Endothelial cell of umbilical vein (primary cell): ENCODE measurements around the gene ATP13A3.

Source experiments
- EZH2 ChIP-seq: IDR thresholded peaks from 2 replicates; pipeline ENCODE4 v1.6.1; 2012; ENCODE audit warnings: borderline replicate concordance, low read depth, mild to moderate bottlenecking, moderate library complexity, low read length, inconsistent platforms; ENCODE audit not compliant: severe bottlenecking
- FOS ChIP-seq: IDR thresholded peaks from 2 replicates; pipeline ENCODE4 v1.6.1; 2011; ENCODE audit warnings: mild to moderate bottlenecking, low read length, moderate library complexity, borderline replicate concordance; ENCODE audit not compliant: insufficient read depth
- GATA2 ChIP-seq: IDR thresholded peaks from 2 replicates; pipeline ENCODE4 v1.7.0; 2011; ENCODE audit warnings: low read depth, mild to moderate bottlenecking, moderate library complexity, mixed read lengths, low read length; ENCODE audit not compliant: insufficient read length, insufficient read depth
- JUN ChIP-seq: IDR thresholded peaks from 2 replicates; pipeline ENCODE4 v1.6.1; 2011; ENCODE audit warnings: borderline replicate concordance, low read depth; ENCODE audit not compliant: insufficient read length, insufficient read depth
- MYC ChIP-seq: IDR thresholded peaks from one replicate; pipeline ENCODE4 v1.6.1; 2011; ENCODE audit warnings: mild to moderate bottlenecking, low read depth, low read length
- POLR2A ChIP-seq: IDR thresholded peaks from 2 replicates; pipeline ENCODE4 v1.6.1; 2012; ENCODE audit warnings: low read depth, mild to moderate bottlenecking, control low read depth, low read length
- POLR2AphosphoS5 ChIP-seq: IDR thresholded peaks from 2 replicates; pipeline ENCODE4 v1.6.1; 2012; ENCODE audit warnings: low read depth, mild to moderate bottlenecking, control low read depth, low read length, moderate library complexity; ENCODE audit not compliant: insufficient read depth
- TF ChIP-seq, protein P1 (sequence below), 2 donors: IDR thresholded peaks; 1 replicate in 1 of 2; 2 replicates in 1 of 2; pipeline ENCODE4 v1.5.1; 2011; ENCODE audit warnings: low read length in 2 of 2, mild to moderate bottlenecking in 2 of 2, moderate library complexity in 2 of 2, control low read depth in 1 of 2, inconsistent platforms in 1 of 2, low read depth in 1 of 2; ENCODE audit not compliant: insufficient read depth in 1 of 2; ENCODE audit errors: extremely low read depth in 1 of 2
- TF ChIP-seq, protein P2 (sequence below): IDR thresholded peaks from 2 replicates; pipeline ENCODE4 v1.6.1; 2011; ENCODE audit not compliant: insufficient read depth, insufficient read length

DNA sequence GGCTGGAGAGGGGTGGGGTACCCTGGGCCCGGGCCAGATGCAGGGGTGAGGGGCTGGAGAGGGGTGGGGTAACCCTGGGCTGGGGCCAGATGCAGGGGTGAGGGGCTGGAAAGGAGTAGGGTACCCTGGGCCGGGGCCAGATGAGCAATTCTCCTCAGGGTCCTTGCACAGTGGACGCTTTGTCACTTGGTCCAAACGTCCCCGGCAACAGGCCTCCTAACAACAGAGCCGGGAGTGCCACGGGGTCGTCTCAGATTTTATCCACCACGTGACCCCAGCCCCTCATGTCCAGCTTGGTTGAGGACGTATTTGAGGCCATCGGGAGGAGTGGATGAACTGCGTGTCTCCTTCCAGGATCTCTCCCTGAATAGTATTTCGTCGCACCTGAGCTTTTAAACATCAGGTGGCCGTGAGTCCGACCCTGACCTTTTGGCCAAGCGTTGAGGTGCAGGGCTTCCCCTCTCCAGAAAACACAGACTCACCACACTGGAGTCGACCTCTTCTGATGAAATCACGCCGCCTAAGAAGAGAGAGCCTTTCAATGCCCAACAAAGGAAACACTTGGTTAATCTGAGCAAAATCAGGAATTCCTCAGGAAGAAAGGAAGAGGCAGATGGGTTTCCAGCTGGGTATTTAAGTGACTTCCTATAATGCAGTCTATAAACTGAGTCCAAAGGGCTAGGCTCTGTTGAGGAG, 104.5 kb downstream of the ATP13A3 start:
- TF ChIP-seq POLR2A (no peak), FOS (no peak), POLR2AphosphoS5 (no peak), EZH2 (no peak), JUN (no peak), MYC (no peak), GATA2 (no peak)
- TF ChIP-seq, protein P1, sequence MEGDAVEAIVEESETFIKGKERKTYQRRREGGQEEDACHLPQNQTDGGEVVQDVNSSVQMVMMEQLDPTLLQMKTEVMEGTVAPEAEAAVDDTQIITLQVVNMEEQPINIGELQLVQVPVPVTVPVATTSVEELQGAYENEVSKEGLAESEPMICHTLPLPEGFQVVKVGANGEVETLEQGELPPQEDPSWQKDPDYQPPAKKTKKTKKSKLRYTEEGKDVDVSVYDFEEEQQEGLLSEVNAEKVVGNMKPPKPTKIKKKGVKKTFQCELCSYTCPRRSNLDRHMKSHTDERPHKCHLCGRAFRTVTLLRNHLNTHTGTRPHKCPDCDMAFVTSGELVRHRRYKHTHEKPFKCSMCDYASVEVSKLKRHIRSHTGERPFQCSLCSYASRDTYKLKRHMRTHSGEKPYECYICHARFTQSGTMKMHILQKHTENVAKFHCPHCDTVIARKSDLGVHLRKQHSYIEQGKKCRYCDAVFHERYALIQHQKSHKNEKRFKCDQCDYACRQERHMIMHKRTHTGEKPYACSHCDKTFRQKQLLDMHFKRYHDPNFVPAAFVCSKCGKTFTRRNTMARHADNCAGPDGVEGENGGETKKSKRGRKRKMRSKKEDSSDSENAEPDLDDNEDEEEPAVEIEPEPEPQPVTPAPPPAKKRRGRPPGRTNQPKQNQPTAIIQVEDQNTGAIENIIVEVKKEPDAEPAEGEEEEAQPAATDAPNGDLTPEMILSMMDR (IDR thresholded peaks at IDR 0.05; ENCODE audit: extremely low read depth in 1 of 2, insufficient read depth in 1 of 2, low read depth in 1 of 2, low read length in 2 of 2), result no peak
- TF ChIP-seq, protein P2, sequence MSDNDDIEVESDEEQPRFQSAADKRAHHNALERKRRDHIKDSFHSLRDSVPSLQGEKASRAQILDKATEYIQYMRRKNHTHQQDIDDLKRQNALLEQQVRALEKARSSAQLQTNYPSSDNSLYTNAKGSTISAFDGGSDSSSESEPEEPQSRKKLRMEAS, result no peak
